Measurements from ENCODE around the gene LMCD1. TPM values are rescaled to one million over a fixed set of nuclear protein-coding genes. Genes with fewer than 3 reads are reported as not detected.

LMCD1 gene
- polyA plus RNA-seq, 3 donors = 0.09 to 0.51 TPM; not detected in 1

- peaks cover 0 to 2% (median 0%) of the 10 kb centered on the region in 7 donors for H3K9me3 Mint-ChIP-seq
- H2AFZ ChIP-seq (ENCODE audit: insufficient read depth, low read depth, low read length, poor library complexity, severe bottlenecking) = no peak overlapping the region
- DNase-seq = no peak
- no peaks in the 10 kb centered on the region for H3K79me2 ChIP-seq (ENCODE audit: insufficient read depth, low read length)
- no peak overlapping the region for H3K4me2 ChIP-seq (replicated peaks; ENCODE audit: extremely low read depth, low read length, poor library complexity, severe bottlenecking)
- no peaks in the 10 kb centered on the region for H4K20me1 ChIP-seq (ENCODE audit: insufficient read depth, low read length)
- H3K27me3 Mint-ChIP-seq (ENCODE audit: low read depth in 3 of 3) = peaks cover 0 to 3% (median 1%) of the 10 kb centered on the region in 3 donors
- H3K9me3 ChIP-seq (replicated peaks in 1 of 2; ENCODE audit: control insufficient read depth in 1 of 2, insufficient read depth in 1 of 2, low read length in 2 of 2) = no peaks in the 10 kb centered on the region
- no peak overlapping the region for H3K4me3 ChIP-seq (replicated peaks in 1 of 3; ENCODE audit: low read depth in 2 of 3, low read length in 3 of 3)
- H3K9ac ChIP-seq (ENCODE audit: insufficient read depth, low read length, poor library complexity, severe bottlenecking) = no peak overlapping the region
- H3K27ac ChIP-seq (ENCODE audit: low read depth in 1 of 2, low read length in 2 of 2) = no peak overlapping the region
- H3K4me3 Mint-ChIP-seq = no peak overlapping the region
- WGBS (ENCODE audit: insufficient coverage) = 93% methylated on average over 7 of the region's 9 CpGs
- H3K4me1 Mint-ChIP-seq = no peaks in the 10 kb centered on the region
- H3K4me1 ChIP-seq (ENCODE audit: control insufficient read depth in 1 of 2, insufficient read depth in 2 of 2, low read length in 2 of 2) = no peaks in the 10 kb centered on the region
- H3K36me3 Mint-ChIP-seq = no peaks in the 10 kb centered on the region
- H3K27me3 ChIP-seq (ENCODE audit: control insufficient read depth in 2 of 2, insufficient read depth in 2 of 2, low read length in 2 of 2) = no peaks in the 10 kb centered on the region
- intact Hi-C loops (cut with micrococcal nuclease) = no loop called here
- no peaks in the 10 kb centered on the region for H3K36me3 ChIP-seq (replicated peaks in 1 of 2; ENCODE audit: control insufficient read depth in 1 of 2, insufficient read depth in 2 of 2, low read length in 2 of 2)
- no peak overlapping the region for H3K27ac Mint-ChIP-seq
- TF ChIP-seq CTCF (IDR thresholded peaks at IDR 0.05) = no peak
Measured at GRCh38 chr3:8593021-8593827, 91.6 kb downstream of the LMCD1 start.

- Mint-ChIP-seq H3K4me3 (no peak overlapping the region), H3K27me3 (ENCODE audit: low read depth in 3 of 3) (peaks cover 0 to 3% (median 3%) of the 10 kb centered on the region in 3 donors), H3K27ac (peak overlapping the region in 1 of 7 donors; percentile 26), H3K4me1 (no peaks in the 10 kb centered on the region), H3K36me3 (no peaks in the 10 kb centered on the region), H3K9me3 (peaks cover 0 to 2% (median 0%) of the 10 kb centered on the region in 7 donors)
- intact Hi-C loops (cut with micrococcal nuclease) = no loop called here
- Histone ChIP-seq H4K20me1 (ENCODE audit: insufficient read depth, low read length) (no peaks in the 10 kb centered on the region), H3K9me3 (replicated peaks in 1 of 2; ENCODE audit: control insufficient read depth in 1 of 2, insufficient read depth in 1 of 2, low read length in 2 of 2) (no peaks in the 10 kb centered on the region), H3K27ac (ENCODE audit: low read depth in 1 of 2, low read length in 2 of 2) (no peak overlapping the region), H3K9ac (ENCODE audit: insufficient read depth, low read length, poor library complexity, severe bottlenecking) (no peak overlapping the region), H3K4me2 (replicated peaks; ENCODE audit: extremely low read depth, low read length, poor library complexity, severe bottlenecking) (no peak overlapping the region), H3K4me1 (ENCODE audit: control insufficient read depth in 1 of 2, insufficient read depth in 2 of 2, low read length in 2 of 2) (no peaks in the 10 kb centered on the region), H3K27me3 (ENCODE audit: control insufficient read depth in 2 of 2, insufficient read depth in 2 of 2, low read length in 2 of 2) (no peaks in the 10 kb centered on the region), H2AFZ (ENCODE audit: insufficient read depth, low read depth, low read length, poor library complexity, severe bottlenecking) (no peak overlapping the region), H3K4me3 (replicated peaks in 1 of 3; ENCODE audit: low read depth in 2 of 3, low read length in 3 of 3) (no peak overlapping the region), H3K36me3 (replicated peaks in 1 of 2; ENCODE audit: control insufficient read depth in 1 of 2, insufficient read depth in 2 of 2, low read length in 2 of 2) (no peaks in the 10 kb centered on the region), H3K79me2 (ENCODE audit: insufficient read depth, low read length) (no peaks in the 10 kb centered on the region)
- no peak for DNase-seq
- TF ChIP-seq CTCF (IDR thresholded peaks at IDR 0.05) = no peak
- WGBS (ENCODE audit: insufficient coverage) = 89% methylated on average over 3 of the region's 3 CpGs
Measured at GRCh38 chr3:8595252-8595651, 93.6 kb downstream of the LMCD1 start.

All from CD14-positive monocyte (primary cell).